K562 (cell line): ENCODE measurements around the gene FUT8. TPM values are rescaled to one million over a fixed set of nuclear protein-coding genes. Genes with fewer than 3 reads are reported as not detected.

Experiments
- ATAC-seq: fragments of 200-7000 bp; cut with Tn5 transposase; 3 replicates; pipeline ENCODE4 v1.9.1; 2020; ENCODE audit warnings: moderate library complexity
- BruUV-seq: library from RNA; stranded (reverse); fragments of 400-500 nt; replicated peaks from 2 replicates; lab custom pipeline; 2021; lab: Mats Ljungman, UMichigan
- CTCF ChIA-PET: fragments of 300-600 bp; formaldehyde crosslinking; extraction: SDS; loops from one replicate; lab custom pipeline; 2021; ENCODE audit warnings: low intra/inter-chr PET ratio; lab: Yijun Ruan, JAX
- POLR2A ChIA-PET: fragments of 300-600, 350-650 bp; sonication (Branson Sonifier 250); formaldehyde crosslinking; extraction: SDS; loops from one replicate; lab custom pipeline; 2021; ENCODE audit warnings: antibody characterized with exemption, inconsistent platforms; lab: Yijun Ruan, JAX
- DNase-seq, 4 experiments: peaks; one replicate each; pipeline versions ENCODE4 v3.0.0 to v3.0.0-alpha.2; 2011 to 2018; ENCODE audit warnings: low spot score in 3 of 4, mixed read lengths in 3 of 4; ENCODE audit errors: extremely low read depth in 1 of 4
- FAIRE-seq: peaks from 2 replicates; lab custom pipeline; 2011; peaks lifted over from hg19 to GRCh38; lab: Jason Lieb, UNC
- H2AFZ ChIP-seq: 2 replicates; pipeline ENCODE4 v1.6.0; 2011; ENCODE audit warnings: low read depth, low read length, control low read depth, inconsistent platforms
- H3K27ac ChIP-seq: fragments of 200-600 bp; 3 replicates; pipeline ENCODE4 v1.8.0; 2011; ENCODE audit warnings: low read depth, mild to moderate bottlenecking, control low read depth, inconsistent platforms, low read length, moderate library complexity, mixed read lengths; ENCODE audit errors: extremely low read depth
- H3K27me3 ChIP-seq, 2 experiments: fragments of 300-600 bp in 1 of 2; 2 replicates in 1 of 2; 3 replicates in 1 of 2; pipeline versions ENCODE4 v1.6.0 to v1.8.0; 2011; ENCODE audit warnings: inconsistent platforms in 2 of 2, low read length in 2 of 2, mild to moderate bottlenecking in 1 of 2, mixed read lengths in 1 of 2, moderate library complexity in 1 of 2; ENCODE audit not compliant: control insufficient read depth in 2 of 2, insufficient read depth in 2 of 2
- H3K36me3 ChIP-seq: fragments of 300-600 bp; 3 replicates; pipeline ENCODE4 v1.8.0; 2011; ENCODE audit warnings: mild to moderate bottlenecking, low read length, inconsistent platforms; ENCODE audit not compliant: control insufficient read depth, insufficient read depth
- H3K4me1 ChIP-seq, 2 experiments: fragments of 200-600 bp in 1 of 2; replicated peaks in 1 of 2; 2 replicates in 1 of 2; 3 replicates in 1 of 2; pipeline versions ENCODE4 v1.5.1 to v1.8.0; 2011; ENCODE audit warnings: inconsistent platforms in 2 of 2, low read length in 2 of 2, mild to moderate bottlenecking in 1 of 2, mixed read lengths in 1 of 2, moderate library complexity in 1 of 2; ENCODE audit not compliant: control insufficient read depth in 2 of 2, insufficient read depth in 2 of 2
- H3K4me2 ChIP-seq: 2 replicates; pipeline ENCODE4 v1.6.1; 2011; ENCODE audit warnings: low read length, control low read depth, inconsistent platforms, mixed read lengths; ENCODE audit not compliant: insufficient read depth
- H3K4me3 ChIP-seq: fragments of 200-600 bp; sonication (generic), shearing (Covaris generic); 2 replicates; pipeline ENCODE4 v1.5.1; 2016; ENCODE audit warnings: control low read depth, inconsistent platforms
- H3K79me2 ChIP-seq: fragments of 200-600 bp; 3 replicates; pipeline ENCODE4 v1.8.0; 2011; ENCODE audit warnings: low read length, inconsistent platforms; ENCODE audit not compliant: control insufficient read depth, insufficient read depth
- H3K9ac ChIP-seq, 2 experiments: 2 replicates each; pipeline versions ENCODE4 v1.6.0 to v1.6.1; 2011; ENCODE audit warnings: low read depth in 2 of 2, low read length in 2 of 2, control low read depth in 1 of 2, inconsistent platforms in 1 of 2, mild to moderate bottlenecking in 1 of 2, mixed read lengths in 1 of 2; ENCODE audit not compliant: insufficient read depth in 1 of 2
- H3K9me1 ChIP-seq: one replicate; pipeline ENCODE4 v1.6.0; 2011; ENCODE audit warnings: inconsistent platforms, mild to moderate bottlenecking, low read length, moderate library complexity; ENCODE audit not compliant: control insufficient read depth, insufficient read depth
- H3K9me3 ChIP-seq: replicated peaks from 2 replicates; pipeline ENCODE4 v1.5.1; 2011; ENCODE audit warnings: low read depth, low read length, inconsistent platforms; ENCODE audit not compliant: control insufficient read depth, insufficient read depth
- H4K20me1 ChIP-seq: replicated peaks from 2 replicates; pipeline ENCODE4 v1.6.1; 2011; ENCODE audit warnings: low read length, inconsistent platforms, mixed read lengths; ENCODE audit not compliant: control insufficient read depth, insufficient read depth
- NFIC ChIP-seq: fragments of 450-650 bp; IDR thresholded peaks from 2 replicates; pipeline ENCODE4 v1.6.1; 2017; ENCODE audit warnings: mild to moderate bottlenecking, inconsistent platforms
- SMAD2 ChIP-seq: fragments of 150-350 bp; IDR thresholded peaks from 2 replicates; pipeline ENCODE4 v1.6.1; 2014; ENCODE audit warnings: low read depth, mild to moderate bottlenecking, low read length
- WGBS: fragments of 100-300 bp; shearing (Covaris generic); methylation state at CpG from one replicate; pipeline ENCODE4 v1.1.6; 2016; ENCODE audit warnings: low coverage, mixed read lengths; ENCODE audit not compliant: insufficient coverage; ENCODE audit errors: missing lambda C conversion rate; 5-methylcytosine and 5-hydroxymethylcytosine counted together
- in situ Hi-C: fragments of 300-500 bp; cut with MboI; formaldehyde crosslinking; loops from 4 replicates; pipeline ENCODE4 v1.15.0; 2018; ENCODE audit warnings: inconsistent platforms, mixed read lengths
- intact Hi-C: fragments of 100-400 bp; cut with micrococcal nuclease; formaldehyde crosslinking; loops from 2 replicates; pipeline ENCODE4 v1.14.2; 2022
- polyA plus RNA-seq, 8 experiments: library from polyadenylated mRNA; depleted of rRNA in 4 of 8; stranded (reverse) in 5 of 8; unstranded in 3 of 8; fragments of >200 nt; fragmentation: Nextera tagmentation in 2 of 8; fragmentation: Illumina TruSeq in 1 of 8; extraction: Ambion mirVana in 2 of 8; extraction: Trizol in 1 of 8; gene quantifications; 2 replicates each; pipeline versions ENCODE4 v1.2.1 to v1.2.3, GENCODE V29; 2011 to 2014; ENCODE audit warnings: inconsistent platforms in 1 of 8, missing spikeins in 1 of 8
- total RNA-seq, 7 experiments: library from RNA; depleted of rRNA in 6 of 7; stranded (reverse); fragments of >200 nt in 6 of 7; fragmentation: Illumina TruSeq in 2 of 7; extraction: Trizol in 2 of 7; gene quantifications; 2 replicates each; pipeline versions ENCODE4 v1.2.1 to v1.2.3, GENCODE V29; 2011 to 2021; ENCODE audit warnings: low replicate concordance in 1 of 7
- TF ChIP-seq, protein P1 (sequence below), 2 experiments: fragments of 450-650 bp in 1 of 2; sonication (generic) in 1 of 2; formaldehyde crosslinking in 1 of 2; IDR thresholded peaks; 2 replicates each; pipeline versions ENCODE4 v1.7.1 to v1.9.0; 2016 to 2022; ENCODE audit warnings: inconsistent platforms in 1 of 2, mild to moderate bottlenecking in 1 of 2, missing genetic modification reagents in 1 of 2

FUT8 gene
- total and polyA plus RNA-seq, 9 of the 15 experiments (the other 6 are each of a cell fraction or from before 2014, with no cell fraction given), result 4.1 to 15.2 (median 7.8) TPM

DNA sequence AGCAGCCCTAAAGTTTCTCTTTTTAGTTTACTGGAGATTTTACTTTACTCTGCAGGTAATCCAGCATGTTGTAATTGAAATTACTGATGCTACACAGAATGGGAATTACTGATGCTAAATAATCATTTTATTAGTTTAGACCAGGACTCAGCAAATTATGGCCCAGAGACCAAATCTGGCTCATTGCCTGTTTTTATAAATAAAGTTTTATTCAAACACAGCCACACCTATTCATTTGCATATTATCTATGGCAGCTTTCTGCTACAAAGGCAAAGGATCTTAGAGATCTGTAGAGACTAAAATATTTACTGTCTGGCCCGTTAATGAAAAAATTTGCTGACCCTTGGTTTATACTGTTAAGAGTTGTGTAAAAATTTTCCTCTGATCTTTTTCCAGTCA is 216.1 kb downstream of the FUT8 start:
- WGBS, result 17% methylated on average over 1 of the region's 1 CpG
- ChIA-PET POLR2A (interaction anchor here (0.6 kb wide), 1 partner anchor 32 kb away, joined by 3 read pairs; no protein-coding TSS in a partner anchor), CTCF (no interaction called here)
- ATAC-seq (no peak), DNase-seq (no peak), FAIRE-seq (no peak)
- no peaks in the 10 kb centered on the region for H3K4me1 ChIP-seq
- H3K36me3 ChIP-seq, result no peaks in the 10 kb centered on the region
- H2AFZ ChIP-seq, result no peak overlapping the region
- H3K27me3 ChIP-seq, result no peaks in the 10 kb centered on the region
- H3K9me1 ChIP-seq, result no peaks in the 10 kb centered on the region
- intact Hi-C loops (no loop called here), in situ Hi-C loops (no loop called here)
- no TSS peak for BruUV-seq
- H3K4me3 ChIP-seq, result no peak overlapping the region
- no peaks in the 10 kb centered on the region for H4K20me1 ChIP-seq
- H3K9me3 ChIP-seq, result no peaks in the 10 kb centered on the region
- H3K27ac ChIP-seq, result no peak overlapping the region
- TF ChIP-seq NFIC, result 0 out of 2 replicates have a peak, but pooled peaks have one; percentile 18
- TF ChIP-seq, protein P1, sequence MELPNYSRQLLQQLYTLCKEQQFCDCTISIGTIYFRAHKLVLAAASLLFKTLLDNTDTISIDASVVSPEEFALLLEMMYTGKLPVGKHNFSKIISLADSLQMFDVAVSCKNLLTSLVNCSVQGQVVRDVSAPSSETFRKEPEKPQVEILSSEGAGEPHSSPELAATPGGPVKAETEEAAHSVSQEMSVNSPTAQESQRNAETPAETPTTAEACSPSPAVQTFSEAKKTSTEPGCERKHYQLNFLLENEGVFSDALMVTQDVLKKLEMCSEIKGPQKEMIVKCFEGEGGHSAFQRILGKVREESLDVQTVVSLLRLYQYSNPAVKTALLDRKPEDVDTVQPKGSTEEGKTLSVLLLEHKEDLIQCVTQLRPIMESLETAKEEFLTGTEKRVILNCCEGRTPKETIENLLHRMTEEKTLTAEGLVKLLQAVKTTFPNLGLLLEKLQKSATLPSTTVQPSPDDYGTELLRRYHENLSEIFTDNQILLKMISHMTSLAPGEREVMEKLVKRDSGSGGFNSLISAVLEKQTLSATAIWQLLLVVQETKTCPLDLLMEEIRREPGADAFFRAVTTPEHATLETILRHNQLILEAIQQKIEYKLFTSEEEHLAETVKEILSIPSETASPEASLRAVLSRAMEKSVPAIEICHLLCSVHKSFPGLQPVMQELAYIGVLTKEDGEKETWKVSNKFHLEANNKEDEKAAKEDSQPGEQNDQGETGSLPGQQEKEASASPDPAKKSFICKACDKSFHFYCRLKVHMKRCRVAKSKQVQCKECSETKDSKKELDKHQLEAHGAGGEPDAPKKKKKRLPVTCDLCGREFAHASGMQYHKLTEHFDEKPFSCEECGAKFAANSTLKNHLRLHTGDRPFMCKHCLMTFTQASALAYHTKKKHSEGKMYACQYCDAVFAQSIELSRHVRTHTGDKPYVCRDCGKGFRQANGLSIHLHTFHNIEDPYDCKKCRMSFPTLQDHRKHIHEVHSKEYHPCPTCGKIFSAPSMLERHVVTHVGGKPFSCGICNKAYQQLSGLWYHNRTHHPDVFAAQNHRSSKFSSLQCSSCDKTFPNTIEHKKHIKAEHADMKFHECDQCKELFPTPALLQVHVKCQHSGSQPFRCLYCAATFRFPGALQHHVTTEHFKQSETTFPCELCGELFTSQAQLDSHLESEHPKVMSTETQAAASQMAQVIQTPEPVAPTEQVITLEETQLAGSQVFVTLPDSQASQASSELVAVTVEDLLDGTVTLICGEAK (IDR thresholded peaks at IDR 0.05), result peak; percentile 89
- TF ChIP-seq, protein P1 (CRISPR knock-in tag; IDR thresholded peaks at IDR 0.05), result peak; percentile 75
- TF ChIP-seq SMAD2, result no peak
- no peaks in the 10 kb centered on the region for H3K79me2 ChIP-seq
- no peak overlapping the region for H3K9ac ChIP-seq
- H3K4me2 ChIP-seq, result no peak overlapping the region
